HG03025 (cell line): Measurements from ENCODE around the gene ETV7.

Experiments
- ATAC-seq: cut with Tn5 transposase; IDR thresholded peaks from one replicate; pipeline ENCODE4 v1.9.1; 2021; ENCODE audit warnings: mild to moderate bottlenecking, moderate library complexity; ENCODE audit not compliant: unreplicated experiment, low FRiP score

The ETV7 gene

DNA sequence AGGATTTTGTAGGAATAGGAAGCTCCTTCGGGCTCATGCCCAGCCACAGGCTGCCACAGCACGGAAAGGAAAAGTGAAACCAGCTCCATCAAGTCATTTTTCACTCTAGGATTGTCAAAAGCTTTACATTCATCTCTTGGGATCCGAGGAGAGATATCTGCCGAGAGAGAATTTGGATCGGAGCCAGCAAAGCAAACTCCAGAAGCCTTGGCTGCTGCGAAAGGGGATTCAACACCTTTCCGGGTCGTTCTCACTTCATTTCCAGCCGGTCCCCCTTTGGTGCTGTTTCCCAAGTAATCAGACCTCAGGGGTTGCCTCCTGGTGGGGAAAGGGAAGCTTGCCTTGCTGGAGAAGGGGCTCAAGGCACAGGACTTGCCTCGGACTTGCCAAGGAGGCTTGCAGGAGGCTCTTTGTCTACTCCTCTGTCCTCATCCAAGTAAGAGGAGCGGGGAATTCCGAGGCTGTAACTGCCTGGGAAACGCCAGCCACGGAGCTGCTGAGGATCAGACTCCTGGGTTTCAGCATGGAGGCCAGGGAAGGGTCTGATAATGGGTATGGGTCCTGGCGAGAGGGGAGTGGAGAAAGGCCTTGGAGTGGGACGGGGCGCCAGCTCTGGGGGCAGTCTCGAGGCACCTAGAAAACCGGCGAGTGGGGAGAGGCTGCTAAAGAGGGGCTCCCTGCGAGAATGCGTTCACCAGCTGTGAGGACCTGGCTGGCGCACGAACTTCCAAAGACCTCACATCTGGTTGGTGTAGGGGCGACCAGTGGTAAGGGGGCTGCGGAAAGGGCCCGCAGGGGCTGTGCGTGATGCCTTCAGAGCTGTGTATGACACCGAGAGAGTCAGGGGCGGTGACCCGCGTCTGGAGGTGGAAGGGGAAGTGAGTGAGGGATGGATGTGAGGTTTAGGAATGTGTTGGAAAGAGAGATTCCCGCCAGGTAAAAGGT lies 702 bp downstream of the ETV7 start:
- no peak for ATAC-seq

DNA sequence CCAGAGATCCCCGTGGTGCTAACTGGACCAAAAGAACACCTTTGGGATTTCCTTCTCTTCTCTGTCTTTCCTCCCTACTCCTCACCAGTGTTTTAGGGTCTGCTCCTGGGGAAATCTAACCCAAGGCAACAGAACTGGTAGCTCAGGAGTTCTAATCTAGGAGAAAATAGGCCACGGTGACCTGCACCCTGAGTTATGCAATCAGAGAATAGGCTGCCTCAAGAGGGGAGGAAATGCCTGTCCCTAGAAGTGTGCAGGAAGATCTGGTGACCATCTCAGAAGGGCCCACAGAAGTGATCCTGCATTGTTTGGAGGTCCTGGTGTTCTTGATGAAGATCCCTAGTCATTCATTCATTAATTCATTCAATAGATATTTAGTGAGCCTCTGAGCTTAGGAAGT lies 3.4 kb downstream of the ETV7 start:
- ATAC-seq: no peak

DNA sequence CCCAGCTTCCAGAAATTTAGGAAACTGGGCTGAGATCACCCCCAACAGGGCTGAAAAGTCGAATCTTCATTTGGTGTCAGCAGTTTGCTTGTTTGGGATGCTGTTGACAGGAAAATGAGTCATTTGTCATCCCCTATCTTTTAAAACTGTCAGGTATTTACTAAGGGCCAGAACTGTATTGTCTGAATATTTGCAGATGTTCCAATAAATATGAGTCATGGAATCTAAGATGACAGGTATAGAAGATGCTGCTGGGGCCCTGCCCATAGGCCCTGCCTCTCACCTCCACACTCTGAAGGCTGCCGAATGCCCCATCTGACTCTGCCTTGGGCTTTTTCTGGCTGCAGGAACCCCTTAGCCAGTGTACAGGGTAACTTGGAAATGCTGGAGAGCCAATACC lies 3.9 kb downstream of the ETV7 start:
- no peak for ATAC-seq

DNA sequence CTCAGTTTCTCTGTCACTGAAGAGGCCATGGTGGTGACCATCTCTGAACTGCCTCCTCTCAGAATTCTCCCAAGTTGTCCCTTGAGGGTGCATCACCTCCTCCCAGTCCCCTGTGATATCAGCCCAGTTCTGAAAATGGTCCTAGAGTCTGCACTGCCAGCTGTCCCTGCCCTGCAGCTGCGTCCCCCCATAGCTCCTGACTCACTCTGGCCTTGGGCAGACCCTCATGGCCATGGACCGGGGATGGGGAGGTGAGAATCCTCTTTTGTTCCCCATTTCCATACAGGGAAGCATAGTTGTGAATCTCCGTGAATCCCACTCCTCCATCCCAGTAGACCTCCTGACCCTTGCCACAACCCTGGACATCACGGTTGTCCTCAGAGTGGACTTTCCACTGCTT lies 4.5 kb downstream of the ETV7 start:
- ATAC-seq: no peak

DNA sequence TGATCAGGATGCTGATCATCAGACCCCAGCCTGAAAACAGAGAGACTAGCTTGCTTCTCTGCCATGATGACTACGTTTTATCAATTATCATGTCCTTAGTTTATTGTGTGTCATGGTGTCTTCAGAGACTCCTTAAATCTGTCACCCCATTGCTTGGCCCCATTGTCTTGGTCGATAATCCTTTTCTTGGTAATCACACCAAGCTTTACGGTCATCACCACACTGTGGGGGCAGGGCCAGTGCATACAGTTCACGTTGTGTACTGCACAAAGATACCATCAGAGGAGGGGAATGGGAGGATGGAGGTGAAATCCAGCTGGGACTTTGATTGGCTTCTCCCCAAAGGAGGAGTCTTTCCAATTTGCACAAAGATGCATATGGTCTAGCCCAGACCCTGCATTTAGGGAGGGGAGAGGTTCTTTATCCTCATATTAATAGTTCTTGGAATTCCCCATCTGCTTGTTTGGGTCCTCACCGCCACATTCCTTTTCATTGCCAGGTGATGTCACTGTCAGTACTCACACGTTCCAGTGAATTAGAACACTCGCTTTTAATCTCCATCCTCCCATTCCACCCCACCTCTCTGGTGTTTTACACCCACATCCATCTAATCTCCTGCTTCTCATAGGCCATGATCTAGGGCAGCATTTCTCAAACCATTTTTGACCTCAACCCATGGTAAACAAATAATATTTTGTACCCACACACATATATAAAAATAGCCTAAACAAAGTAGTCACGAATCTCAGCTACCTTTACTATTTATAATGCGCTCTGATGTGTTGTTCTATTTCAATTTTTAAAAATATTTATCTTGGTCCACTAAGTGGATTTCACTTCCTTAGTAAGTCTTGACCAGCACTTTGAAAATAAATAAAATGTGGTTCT lies 5.7 kb downstream of the ETV7 start:
- ATAC-seq: no peak

DNA sequence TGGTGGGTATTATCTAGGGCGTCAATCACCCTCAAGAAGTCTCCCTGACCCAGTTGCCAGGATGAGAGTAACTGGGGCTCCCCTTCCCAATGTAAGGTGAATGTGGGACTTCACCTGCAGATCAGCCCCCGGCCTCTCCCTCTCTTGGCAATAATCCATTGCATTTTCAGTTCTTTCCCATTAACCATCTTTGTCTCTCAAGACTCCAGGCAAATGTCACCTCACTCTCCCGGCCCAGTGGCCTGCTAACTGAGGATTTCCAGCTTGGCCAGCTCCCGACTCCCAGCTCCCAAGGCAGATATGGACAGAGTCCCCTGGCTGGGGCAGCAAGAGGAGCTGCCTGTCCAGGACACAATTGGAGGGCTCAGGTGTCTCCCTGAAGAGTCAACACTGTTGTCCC lies 7.3 kb downstream of the ETV7 start:
- no peak for ATAC-seq

DNA sequence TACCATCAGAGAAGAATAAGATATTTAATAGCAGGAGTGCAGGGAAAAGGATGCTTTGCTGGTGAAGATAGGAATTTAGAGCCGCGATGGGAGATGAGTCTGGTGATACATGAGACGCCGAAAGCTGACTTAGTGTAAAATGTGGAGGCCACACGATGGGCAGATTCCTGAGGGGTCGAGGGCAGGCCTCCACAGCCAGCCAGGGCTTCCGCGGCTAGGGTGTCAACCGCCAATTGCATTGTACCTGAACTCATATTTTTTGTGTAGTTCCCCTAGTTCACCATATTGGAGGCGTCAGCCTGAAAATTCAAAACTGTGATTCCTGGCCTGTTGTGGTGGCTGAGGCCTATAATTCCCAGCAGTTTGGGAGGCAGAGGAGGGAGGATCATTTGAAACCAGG lies 8.5 kb downstream of the ETV7 start:
- no peak for ATAC-seq

DNA sequence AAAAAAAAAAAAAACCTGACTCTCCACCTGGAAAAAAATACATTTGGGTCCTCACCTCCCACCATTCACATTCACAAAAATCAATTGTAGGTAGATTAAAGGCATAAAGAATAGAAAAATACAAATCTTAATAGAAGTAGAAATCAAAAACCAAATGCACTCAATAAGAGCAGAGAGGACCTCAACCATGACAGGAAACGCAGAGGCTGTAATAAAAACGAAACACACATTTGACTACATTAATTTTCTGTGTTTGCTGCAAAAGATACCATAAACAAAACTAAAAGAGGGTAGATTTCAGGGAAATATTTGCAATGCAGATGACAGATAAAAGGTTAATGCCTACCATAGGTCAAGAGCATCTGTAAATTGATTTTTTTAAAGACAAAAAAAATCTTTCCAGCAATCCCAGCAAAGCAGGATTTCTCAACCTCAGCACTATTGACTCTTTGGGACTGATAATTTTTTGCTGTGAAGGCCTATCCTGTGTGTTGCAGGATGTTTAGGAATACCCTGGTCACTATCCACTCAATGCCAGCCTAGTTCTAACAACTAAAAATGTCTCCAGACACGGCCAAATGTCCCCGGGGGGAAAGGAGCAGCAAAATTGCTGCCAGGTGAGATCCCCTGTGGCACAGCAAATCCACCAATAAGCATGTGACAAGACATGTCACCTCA lies 9.1 kb downstream of the ETV7 start:
- no peak for ATAC-seq

DNA sequence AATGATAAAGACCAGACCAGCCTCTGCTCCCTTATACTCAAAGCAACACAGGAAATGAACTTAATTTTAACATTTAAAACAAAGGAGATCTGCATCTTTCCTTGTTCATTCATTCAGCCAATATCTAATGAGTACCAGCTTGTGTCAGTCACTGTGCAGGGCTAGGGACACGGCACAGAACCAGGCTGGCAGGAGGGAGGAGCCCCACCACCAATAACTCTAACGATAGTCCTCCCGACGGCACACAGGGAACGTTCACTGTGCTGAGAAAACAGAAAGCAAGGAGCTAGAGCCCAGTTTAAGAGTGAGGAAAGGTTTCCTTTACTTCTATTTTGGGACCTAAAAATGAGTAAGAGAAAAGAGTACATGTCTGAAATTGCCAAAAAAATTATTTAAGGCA lies 9.9 kb downstream of the ETV7 start:
- no peak for ATAC-seq

DNA sequence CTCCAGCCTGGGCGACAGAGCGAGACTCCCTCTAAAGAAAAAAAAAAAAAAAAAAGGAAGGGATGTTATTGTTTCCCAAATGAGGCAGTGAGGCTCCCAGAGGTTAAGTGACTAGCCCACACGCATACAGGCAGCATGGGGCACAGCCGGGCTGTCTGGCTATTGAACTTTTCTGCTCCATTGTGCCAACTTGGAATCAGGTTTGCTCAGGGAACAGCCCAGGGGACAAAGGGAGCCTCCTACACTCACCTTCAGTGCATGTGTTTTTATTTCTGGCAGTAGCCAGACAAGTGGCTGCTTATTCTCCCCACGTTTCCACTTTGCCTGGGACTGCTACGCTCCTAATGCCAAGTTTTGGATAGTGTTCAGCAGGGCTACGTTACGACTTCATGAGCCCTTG lies 10.7 kb downstream of the ETV7 start:
- no peak for ATAC-seq

DNA sequence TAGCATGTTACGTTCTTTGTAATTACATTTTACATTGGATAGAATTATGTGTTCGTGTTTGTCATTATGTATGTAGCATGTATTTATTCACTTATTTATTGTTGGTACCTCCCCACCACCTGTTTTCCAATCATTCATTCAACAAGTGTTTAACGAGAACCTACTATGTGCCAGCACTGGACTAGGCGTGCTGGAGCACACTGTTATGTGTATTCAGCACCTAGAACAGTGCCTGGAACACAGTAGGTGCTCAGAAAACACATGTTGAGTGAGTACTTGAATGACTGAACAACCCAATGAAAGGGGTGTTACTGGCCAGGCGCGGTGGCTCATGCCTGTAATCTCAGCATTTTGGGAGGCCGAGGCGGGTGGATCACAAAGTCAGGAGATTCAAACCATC lies 11.3 kb downstream of the ETV7 start:
- ATAC-seq: no peak

DNA sequence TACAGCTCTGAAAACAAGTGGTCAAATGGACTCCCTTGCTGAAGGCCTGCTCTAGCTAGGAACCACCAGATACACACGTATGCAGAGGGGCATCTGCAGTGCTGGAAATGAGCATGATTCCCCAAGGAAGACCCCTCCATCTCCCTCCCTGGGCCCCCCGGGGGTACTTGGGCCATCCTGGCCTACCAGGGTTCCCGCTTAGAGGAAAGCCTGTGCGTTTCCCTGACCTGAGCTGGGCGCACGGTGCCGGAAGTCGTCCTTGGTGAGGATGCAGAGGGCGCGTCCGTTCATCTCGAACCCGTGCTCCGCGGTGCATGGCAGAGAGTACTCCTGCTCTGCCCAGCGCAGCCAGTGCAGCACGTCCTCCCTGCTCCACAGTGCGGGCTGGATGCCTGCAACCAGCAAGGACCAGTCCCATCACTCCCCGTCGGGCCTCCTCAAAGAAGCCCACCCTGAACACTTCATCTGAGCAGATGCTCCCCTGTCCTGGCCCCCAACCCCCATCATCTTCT lies 11.8 kb downstream of the ETV7 start:
- no peak for ATAC-seq

DNA sequence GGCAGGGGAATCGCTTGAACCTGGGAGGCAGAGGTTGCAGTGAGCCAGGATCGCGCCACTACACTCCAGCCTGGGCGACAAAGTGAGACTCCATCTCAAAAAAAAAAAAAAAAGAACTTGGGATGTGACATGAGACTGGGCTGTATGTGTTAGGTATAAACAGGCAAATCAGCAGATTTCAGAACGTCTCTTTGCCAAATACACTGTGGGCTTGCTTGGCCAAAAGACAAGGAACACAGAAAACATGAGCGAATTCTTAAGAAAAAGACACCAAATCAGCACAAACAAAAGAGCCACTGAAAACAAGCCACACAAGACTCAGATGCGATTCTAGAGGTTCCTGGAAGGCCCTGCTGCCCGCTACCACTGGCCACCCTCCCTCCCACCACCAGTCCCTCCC lies 12.5 kb downstream of the ETV7 start:
- no peak for ATAC-seq

DNA sequence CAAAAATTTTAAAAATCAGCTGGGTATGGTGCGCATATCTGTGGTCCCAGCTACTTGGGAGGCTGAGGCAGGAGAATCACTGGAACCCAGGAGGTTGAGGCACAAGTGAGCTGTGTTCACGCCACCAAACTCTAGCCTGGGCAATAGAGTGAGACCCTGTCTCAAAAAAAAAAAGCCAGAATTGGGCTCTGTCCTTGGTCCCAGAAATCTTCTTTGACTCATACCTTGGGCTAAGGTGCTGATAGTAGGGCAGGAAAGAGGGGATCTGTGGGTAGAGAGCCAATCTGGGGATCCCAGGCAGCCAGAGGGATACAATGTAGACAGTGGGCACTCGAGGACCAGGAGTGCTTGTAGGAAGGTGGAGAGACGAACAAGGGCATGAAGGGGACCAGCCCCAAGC lies 13.3 kb downstream of the ETV7 start:
- no peak for ATAC-seq

DNA sequence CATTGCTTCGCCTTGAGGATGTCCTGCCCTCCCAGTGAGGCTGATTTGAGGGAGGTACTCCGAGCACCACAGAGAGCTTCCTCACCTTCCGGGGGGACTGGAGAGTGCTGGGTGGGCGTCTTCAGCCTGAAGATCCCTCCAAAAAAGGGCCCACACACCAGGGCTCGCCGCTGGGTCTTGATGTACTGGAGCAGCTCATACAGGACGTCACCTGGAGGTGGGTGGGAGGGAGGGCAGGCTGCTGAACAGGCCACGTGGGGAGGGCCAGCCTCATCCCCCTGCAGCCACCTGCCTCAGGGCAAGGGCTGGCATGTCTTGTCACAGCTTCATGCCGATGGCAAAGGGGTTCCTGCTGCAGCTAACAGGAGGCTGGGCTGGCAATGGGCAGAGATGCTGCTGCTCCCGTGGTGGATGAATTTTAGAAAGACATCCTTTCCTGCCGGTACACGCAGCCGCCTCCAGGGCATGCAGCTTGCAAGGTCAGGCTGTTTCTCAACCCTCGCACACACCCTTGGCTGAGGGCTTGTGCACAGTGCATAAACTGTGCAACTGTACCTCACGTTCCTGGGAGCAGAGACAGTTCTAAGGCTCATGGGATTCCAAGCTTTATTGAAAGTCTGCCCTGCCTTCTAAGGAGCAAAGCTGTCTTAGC lies 14.0 kb downstream of the ETV7 start:
- ATAC-seq: no peak

DNA sequence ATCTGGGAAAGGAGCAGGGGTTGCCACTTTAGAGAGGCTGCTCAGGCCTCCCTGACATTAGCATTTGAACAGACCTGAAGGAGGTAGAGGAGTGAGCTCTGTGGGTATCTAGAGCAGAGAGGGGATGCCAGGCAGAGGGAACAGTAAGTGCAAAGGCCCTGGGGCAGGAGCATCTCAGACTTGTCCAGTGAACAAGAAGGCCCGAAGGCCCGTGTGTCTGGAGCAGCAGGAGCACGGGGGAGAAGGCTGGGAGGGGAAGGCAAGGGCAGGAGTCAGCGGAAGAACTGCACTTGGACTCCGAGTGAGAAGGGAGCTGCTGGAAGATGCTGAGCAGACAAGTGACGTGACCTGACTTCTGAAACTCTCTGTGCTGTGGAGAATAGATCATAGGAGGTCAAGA lies 15.4 kb downstream of the ETV7 start:
- ATAC-seq: no peak

DNA sequence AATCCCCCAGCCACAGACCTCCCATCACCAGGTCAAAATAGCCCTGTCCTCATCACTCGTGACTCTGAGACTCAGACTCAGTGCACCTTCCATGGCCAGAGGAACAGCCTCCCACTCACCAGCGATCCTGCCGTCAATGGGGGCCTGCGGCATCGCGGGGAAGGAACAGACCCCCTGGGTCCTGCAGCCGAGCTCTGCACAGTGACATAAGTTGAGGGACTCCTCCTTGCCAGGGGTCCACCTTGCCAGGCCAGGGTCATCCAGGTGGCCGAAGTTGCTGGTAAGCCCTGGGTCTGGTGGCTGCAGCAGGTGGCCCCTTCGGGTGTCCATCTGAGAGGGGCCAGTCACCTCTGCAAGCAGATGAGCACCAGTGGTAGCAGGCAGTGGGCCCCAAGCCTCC lies 16.3 kb downstream of the ETV7 start:
- no peak for ATAC-seq

DNA sequence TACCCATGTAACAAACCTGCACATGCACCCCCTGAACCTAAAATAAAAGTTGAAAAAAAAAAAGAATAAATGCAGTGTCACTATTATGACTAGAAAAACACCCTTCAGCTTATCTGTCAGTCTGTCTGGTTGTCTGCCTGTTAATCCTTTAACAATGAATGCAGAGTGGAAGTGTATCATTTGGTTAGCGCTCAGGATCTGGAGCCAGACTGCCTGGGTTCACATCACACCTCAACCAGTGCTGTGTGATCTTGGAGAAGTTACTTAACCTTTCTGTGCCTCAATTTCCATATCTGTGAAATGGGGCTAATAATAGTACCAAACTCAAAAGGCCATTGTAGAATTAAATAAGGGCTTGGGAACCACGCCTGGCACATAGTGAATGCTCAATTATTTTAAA lies 16.8 kb downstream of the ETV7 start:
- no peak for ATAC-seq

DNA sequence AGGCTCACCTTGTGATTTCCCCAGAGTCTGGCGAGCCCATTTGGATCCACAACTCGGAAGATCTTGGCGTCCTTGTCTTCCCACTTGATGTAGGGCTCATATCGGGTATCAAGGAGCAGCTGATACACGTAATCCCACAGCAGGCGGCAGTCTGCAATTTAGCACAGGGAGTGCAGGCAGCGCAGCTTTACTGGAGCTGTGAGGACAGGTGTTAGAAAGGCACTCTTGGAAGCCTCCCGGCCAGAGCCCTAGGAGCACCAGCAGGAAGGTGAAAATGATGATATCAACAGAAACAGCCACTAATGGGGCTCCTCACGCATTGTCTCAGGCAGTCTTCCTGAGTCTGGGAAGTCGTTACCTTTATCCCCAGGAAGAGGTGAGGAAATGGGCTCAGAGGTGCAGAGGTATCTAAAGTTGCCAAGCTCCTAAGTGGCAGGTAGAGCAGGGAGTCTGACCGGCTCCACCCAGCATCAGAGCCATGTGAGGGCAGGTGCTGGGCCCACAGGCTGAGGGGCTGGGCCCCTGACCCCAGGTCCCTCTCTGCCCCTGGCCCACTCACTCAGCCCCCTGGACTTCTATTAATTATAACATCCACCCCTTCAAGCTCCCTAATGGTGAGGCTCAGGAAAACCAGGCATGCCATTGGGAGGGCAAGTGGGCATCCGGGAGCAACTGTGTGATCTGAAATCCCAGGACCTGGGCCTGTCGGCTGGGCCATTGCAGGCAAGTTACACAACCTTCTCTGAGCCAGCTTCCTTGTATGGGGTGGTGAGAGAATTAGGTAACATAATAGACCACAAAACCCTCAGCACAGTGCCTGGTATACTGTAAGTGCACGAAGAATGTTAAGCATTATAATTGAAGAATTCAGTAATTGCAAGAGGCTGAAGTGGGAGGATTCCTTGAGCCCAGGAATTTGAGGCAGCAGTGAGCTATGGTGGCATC lies 18.3 kb downstream of the ETV7 start:
- ATAC-seq: no peak
